Measurements from ENCODE around the gene TCFL5. TPM values are rescaled to one million over a fixed set of nuclear protein-coding genes. Genes with fewer than 3 reads are reported as not detected.

TCFL5 gene
- total RNA-seq, 4 donors from 2014 or later: 9.0 to 20.3 (median 12.7) TPM

DNA sequence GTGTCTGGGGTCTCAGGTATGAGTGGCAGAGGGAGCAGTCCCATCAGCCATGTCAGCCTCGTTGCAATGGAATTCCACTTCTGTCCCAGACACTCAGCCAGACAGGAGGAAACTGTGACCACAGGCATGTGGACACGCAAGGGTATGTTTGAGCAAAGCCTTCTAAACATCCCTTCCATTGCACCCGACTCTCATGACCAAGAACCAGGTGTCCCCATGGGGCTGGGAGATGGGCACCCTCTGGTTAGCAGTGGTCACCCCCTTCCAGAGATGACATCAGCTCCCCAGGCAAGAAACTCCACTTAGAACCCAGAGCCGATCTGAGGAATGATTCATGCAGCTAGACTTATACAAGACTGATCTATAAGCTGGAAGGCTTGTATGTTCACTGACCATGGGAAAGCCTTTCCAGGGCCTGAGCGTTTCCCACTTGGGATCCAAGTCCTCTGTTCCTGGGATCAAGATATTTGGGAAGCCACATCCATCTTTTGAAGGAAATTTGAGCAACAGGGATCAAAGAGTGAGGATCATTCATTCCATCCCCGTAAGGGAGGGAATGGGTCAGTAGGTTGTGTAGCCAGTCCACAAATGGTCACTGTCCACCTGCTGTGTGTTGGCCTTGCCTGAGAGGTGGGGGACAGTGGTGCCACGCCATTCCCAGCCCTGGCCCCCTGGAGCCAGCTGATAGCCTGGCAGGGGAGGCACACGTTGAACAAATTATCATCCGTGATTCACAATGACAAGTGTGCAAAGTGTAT lies 69.3 kb downstream of the TCFL5 start:
- TF ChIP-seq EP300 (IDR thresholded peaks at IDR 0.05): no peak
- no peak for TF ChIP-seq POLR2A (IDR thresholded peaks at IDR 0.05)
- TF ChIP-seq, protein P1, sequence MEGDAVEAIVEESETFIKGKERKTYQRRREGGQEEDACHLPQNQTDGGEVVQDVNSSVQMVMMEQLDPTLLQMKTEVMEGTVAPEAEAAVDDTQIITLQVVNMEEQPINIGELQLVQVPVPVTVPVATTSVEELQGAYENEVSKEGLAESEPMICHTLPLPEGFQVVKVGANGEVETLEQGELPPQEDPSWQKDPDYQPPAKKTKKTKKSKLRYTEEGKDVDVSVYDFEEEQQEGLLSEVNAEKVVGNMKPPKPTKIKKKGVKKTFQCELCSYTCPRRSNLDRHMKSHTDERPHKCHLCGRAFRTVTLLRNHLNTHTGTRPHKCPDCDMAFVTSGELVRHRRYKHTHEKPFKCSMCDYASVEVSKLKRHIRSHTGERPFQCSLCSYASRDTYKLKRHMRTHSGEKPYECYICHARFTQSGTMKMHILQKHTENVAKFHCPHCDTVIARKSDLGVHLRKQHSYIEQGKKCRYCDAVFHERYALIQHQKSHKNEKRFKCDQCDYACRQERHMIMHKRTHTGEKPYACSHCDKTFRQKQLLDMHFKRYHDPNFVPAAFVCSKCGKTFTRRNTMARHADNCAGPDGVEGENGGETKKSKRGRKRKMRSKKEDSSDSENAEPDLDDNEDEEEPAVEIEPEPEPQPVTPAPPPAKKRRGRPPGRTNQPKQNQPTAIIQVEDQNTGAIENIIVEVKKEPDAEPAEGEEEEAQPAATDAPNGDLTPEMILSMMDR (IDR thresholded peaks at IDR 0.05): no peak
- TF ChIP-seq POLR2AphosphoS5 (IDR thresholded peaks at IDR 0.05): no peak
- DNase-seq (ENCODE audit: low spot score in 2 of 2): no peak
- H3K27me3 ChIP-seq: no peaks in the 10 kb centered on the region
- no peak overlapping the region for H3K4me3 ChIP-seq
- H3K9me3 ChIP-seq: no peaks in the 10 kb centered on the region
- H3K4me1 ChIP-seq: peaks cover 38% of the 10 kb centered on the region
- 82% methylated on average over 8 of the region's 9 CpGs for WGBS
- H3K36me3 ChIP-seq: no peaks in the 10 kb centered on the region
- H3K27ac ChIP-seq: no peak overlapping the region

DNA sequence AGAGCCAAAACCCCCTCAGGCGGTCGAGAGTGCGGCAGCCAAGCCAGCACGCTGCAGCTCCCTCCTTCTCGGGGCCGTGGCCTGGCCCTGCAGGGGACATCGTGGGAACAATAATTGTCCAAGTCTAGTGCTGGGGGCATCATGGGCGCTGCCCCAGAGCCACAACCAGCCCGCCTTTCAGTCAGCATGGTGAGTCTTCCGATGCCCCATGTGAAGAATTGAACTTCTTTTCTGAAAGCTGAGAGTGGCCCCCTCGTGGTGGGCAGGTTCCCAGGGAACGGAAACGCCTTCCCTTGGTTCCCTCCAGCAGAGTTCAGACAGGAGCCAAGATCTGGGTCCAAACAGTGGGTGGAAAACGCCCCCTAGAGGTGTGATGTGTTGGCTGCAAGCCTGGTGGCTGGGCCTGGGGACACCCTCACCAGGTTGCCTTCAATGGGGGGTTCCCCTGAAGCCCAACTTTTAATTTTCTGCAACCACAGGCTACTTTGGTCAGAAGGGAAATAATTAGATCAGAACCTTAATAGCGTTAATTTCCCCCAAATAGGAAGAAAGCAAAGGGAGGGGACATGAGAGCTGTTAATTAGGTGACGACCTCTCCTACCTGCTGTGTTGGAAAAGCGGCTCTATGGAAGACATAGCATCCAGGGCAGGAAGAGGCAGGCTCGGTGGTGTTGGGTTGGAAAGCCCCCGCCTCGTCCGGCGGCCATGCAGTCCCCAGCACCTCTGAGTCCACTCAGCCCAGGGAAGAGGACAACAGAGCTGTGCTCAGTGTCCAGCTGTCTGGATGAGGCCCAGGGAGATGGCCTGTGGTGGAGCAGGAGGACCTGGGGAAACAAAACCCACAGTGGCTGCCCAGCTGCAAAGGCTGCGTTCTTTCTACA lies 70.1 kb downstream of the TCFL5 start:
- WGBS: 26% methylated on average over 21 of the region's 23 CpGs
- Histone ChIP-seq H3K27ac (no peak overlapping the region), H3K27me3 (peaks cover 2% of the 10 kb centered on the region), H3K9me3 (no peaks in the 10 kb centered on the region), H3K4me3 (no peak overlapping the region), H3K36me3 (no peaks in the 10 kb centered on the region), H3K4me1 (peaks cover 31% of the 10 kb centered on the region)
- DNase-seq (ENCODE audit: low spot score in 2 of 2): peak; percentile 85 to 89
- TF ChIP-seq POLR2AphosphoS5 (IDR thresholded peaks at IDR 0.05): no peak
- TF ChIP-seq, protein P1 (IDR thresholded peaks at IDR 0.05): peak; percentile 85 to 86
- no peak for TF ChIP-seq POLR2A (IDR thresholded peaks at IDR 0.05)
- no peak for TF ChIP-seq EP300 (IDR thresholded peaks at IDR 0.05)

Other genes with a start within 250 kb of the TCFL5 start
- gene SLCO4A1, start 219.3 kb downstream of the TCFL5 start, total RNA-seq: 10 to 100 TPM; 50.2 to 59.1 (median 52.7) TPM
- under 1 TPM in 2 of 4 donors, not detected in 2; 0.16 to 0.55 TPM for gene NTSR1, start 153.0 kb downstream of the TCFL5 start, total RNA-seq
- 10 to 100 TPM in 3 of 4 donors, 1 to 10 TPM in 1; 10.0 to 13.3 (median 11.7) TPM for gene MRGBP, start 65.3 kb downstream of the TCFL5 start, total RNA-seq
- gene OGFR, start 57.0 kb downstream of the TCFL5 start, total RNA-seq: 10 to 100 TPM; 32.1 to 54.1 (median 42.5) TPM
- 10 to 100 TPM in 1 of 4 donors, 1 to 10 TPM in 3; 6.1 to 11.3 (median 8.1) TPM for gene COL9A3, start 44.8 kb downstream of the TCFL5 start, total RNA-seq
- gene DIDO1, start 64.7 kb upstream of the TCFL5 start, total RNA-seq: 100 to 1,000 TPM in 1 of 4 donors, 10 to 100 TPM in 3; 64.6 to 143 (median 79.2) TPM
- 10 to 100 TPM; 30.4 to 57.0 (median 45.1) TPM for gene GID8, start 76.3 kb upstream of the TCFL5 start, total RNA-seq
- 1 to 10 TPM in 1 of 4 donors, under 1 TPM in 3; 0.10 to 2.1 (median 0.66) TPM for gene SLC17A9, start 90.9 kb upstream of the TCFL5 start, total RNA-seq
- not detected for gene BHLHE23, start 145.1 kb upstream of the TCFL5 start, total RNA-seq